NCI-H510A treated with DMSO at 0.1 percent for 48 hours (cell line): ENCODE data around the gene ZMYND12.

ENCODE experiments used
- DNase-seq: peaks from one replicate; lab custom pipeline; 2025; lab: John Stamatoyannopoulos, UW

The ZMYND12 gene

DNA sequence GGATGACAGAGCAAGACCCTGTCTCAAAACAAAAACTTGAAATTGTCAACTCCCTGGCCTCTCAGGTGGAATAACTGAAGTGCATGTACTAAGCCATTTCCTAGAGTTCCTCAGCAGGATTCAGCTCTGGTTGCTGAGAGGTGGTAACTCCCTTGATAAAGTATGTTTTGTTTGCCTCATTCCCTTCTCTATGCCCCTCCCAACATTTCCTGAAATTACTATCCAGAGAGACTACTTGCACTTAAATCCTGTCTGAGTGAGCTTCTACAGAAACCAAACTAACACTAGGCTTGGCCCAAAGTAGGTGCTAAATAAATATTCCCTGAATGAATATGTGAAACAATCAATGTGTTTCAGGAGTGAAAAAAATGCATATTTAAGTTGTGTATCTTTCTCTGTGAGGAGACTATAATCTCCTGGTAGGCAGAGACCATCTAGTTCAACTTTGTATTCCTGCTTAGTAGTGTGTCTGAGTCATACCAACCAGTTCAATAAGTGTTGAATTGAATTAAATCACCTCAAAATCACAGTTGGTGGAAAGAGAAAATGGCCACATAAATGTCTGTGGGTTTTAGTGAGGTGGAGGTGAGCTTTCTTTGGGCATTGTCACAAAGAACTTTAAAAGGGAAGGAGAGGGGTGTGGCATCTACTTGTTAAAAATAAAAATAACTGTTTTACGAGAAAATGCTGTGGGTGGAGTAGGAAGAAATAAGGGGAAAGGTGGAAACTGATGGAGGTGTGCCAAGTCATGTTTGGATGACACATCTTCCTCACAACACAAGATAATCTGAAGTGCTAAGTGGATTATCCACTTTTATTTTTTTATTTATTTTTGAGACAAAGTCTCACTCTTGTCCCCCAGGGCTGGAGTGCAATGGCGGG lies 62.6 kb downstream of the ZMYND12 start:
- no peak for DNase-seq

DNA sequence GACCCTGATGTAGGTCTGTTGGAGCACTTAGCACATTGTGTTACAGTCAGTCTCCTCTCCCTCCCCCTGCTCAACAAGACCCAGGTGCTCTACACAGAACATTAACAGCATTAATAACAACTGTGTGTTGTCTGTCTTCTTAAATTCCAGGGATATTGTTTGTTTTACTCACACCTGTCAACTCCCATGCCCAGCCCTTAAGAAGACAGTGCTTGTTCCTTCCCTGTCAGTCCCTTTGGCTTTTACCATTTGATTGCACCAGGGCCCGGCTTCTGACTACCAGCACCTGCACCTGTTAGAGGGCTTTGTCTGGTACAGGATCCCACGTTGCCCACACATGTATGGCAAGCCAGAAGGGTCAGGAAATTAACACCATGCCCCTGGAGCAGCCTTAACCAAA lies 63.6 kb downstream of the ZMYND12 start:
- DNase-seq, result peak; percentile 88

DNA sequence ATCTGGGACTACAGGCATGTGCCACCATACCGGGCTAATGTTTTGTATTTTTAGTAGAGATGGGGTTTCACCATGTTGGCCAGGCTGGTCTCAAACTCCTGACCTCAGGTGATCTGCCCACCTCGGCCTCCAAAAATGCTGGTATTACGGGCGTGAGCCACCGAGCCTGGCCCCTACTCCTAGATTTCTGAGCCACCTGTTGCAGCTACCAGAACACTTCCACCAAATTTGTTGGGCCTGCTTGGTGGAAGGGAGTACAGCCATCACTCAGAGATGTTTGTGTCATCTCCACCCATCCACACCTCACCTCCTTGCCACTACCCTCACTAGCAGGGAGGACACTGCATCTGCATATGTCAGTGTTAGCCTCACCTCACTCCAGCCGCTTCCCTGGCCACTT lies 69.8 kb downstream of the ZMYND12 start:
- no peak for DNase-seq

DNA sequence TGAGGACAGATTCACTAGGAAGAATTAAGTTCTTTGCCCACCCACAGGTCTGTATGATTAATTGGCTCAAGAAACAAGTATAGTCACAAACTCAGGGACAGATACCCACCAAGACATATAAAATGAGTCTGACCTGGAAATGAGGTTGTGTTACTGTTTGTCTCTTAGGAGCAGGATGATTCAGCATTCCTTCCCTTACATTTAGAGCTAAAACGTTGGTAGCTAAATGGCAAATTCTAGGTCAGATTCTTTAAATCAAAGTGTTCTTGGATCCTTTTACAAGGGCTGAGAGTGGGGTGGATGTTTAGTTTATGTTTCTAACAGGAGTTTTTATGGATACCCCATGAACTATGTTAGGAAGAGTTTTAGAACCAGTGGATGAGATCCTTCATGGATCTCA lies 70.5 kb downstream of the ZMYND12 start:
- DNase-seq, result no peak

DNA sequence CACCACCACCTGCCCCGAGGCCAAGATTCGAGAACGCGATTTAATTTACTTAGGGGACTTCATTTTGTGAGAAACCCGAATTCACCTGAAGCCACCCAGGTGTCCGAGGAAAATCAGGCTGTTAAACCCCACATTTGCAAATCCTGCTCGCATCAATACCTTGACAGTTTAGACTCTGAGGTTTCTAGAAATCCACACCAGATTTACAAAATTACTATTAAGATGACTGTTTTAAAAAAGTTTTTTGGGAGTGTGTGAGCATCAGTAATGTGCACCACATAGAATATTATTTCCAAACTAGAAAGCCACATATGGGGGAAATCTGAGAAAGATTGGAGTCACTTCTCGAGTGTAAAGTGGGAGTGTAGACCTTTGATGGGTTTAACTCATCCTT lies 74.5 kb downstream of the ZMYND12 start:
- DNase-seq, result no peak

DNA sequence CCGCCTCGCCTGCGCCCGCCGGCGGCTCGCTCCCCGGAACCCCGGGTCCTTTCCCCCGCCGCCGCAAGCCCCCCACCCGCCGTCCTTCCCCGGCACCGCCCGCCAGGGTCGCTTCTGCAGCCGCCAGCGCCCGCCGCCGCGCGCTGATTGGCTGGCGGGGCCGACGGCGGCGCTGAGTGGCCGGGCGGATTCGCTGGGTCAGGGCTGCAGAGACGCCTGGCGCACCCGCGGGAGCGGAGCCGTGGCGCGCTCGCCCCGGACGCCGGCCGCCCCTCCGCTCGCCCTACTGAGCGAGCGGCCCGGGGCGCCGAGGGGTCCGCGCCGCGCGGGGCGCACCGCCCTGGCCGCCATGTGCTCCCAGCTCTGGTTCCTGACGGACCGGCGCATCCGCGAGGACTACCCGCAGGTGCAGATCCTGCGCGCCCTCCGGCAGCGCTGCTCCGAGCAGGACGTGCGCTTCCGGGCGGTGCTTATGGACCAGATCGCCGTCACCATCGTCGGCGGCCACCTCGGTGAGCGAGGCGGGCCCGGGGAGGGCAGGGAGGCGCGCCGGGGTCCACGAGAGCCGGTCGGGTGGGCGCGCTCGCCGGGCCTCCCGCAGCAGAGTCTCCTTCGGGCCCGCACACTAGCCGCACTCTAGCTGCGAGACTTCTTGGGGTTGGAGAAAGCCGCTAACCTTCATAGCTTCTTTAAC lies 75.1 kb downstream of the ZMYND12 start, which contains the start of gene RIMKLA:
Gene RIMKLA, plus strand, starts transcription at position 207 of the 694 bp plus-strand sequence. Its CDS starts 143 bp downstream, at position 350.
- DNase-seq, result peak; percentile 70
